Vagina (tissue), 2 donors: ENCODE measurements around the gene LDLRAD4.

Source experiments
- CTCF ChIP-seq, 3 experiments: fragments of 450-650 bp in 2 of 3; fragments of 200-600 bp in 1 of 3; sonication (generic) in 1 of 3; IDR thresholded peaks; one replicate each; pipeline ENCODE4 v1.5.1; 2017 to 2019; ENCODE audit warnings: antibody characterized with exemption in 3 of 3, mild to moderate bottlenecking in 2 of 3, moderate library complexity in 2 of 3
- POLR2A ChIP-seq, 2 donors: fragments of 450-650 bp; IDR thresholded peaks; one replicate each; pipeline ENCODE4 v1.6.1; 2017; ENCODE audit warnings: antibody characterized with exemption in 2 of 2, mild to moderate bottlenecking in 2 of 2, moderate library complexity in 2 of 2

- no peak for TF ChIP-seq CTCF (IDR thresholded peaks at IDR 0.05)
- no peak for TF ChIP-seq POLR2A (IDR thresholded peaks at IDR 0.05)
Measured at GRCh38 chr18:13173578-13174145, 44.9 kb upstream of the LDLRAD4 start.
